K562 (cell line): ENCODE results near the gene TMCO2. TPM values are rescaled to one million over a fixed set of nuclear protein-coding genes. Genes with fewer than 3 reads are reported as not detected.
A peak's percentile ranks its signal among the peaks of the same experiment; 100 is the strongest.

ENCODE experiments used
- CEBPG ChIP-seq, 3 experiments: fragments of 200-800 bp in 1 of 3; sonication (Bioruptor generic) in 1 of 3; sonication (generic) in 1 of 3; formaldehyde crosslinking in 1 of 3; IDR thresholded peaks in 2 of 3; conservative IDR thresholded peaks in 1 of 3; 2 replicates each; pipeline versions ENCODE4 v1.6.1 to v1.8.0; 2016 to 2022; ENCODE audit warnings: missing compliant biosample characterization in 2 of 3, missing genetic modification characterization in 2 of 3, mild to moderate bottlenecking in 1 of 3, missing genetic modification reagents in 1 of 3
- L3MBTL2 ChIP-seq: fragments of 450-650 bp; IDR thresholded peaks from 2 replicates; pipeline ENCODE4 v1.6.1; 2016; ENCODE audit warnings: mild to moderate bottlenecking, moderate library complexity
- MEIS2 ChIP-seq: fragments of 450-650 bp; IDR thresholded peaks from 2 replicates; pipeline ENCODE4 v1.6.1; 2014; ENCODE audit warnings: mild to moderate bottlenecking; ENCODE audit not compliant: partially characterized antibody
- polyA plus RNA-seq, 8 experiments: library from polyadenylated mRNA; depleted of rRNA in 4 of 8; stranded (reverse) in 5 of 8; unstranded in 3 of 8; fragments of >200 nt; fragmentation: Nextera tagmentation in 2 of 8; fragmentation: Illumina TruSeq in 1 of 8; extraction: Ambion mirVana in 2 of 8; extraction: Trizol in 1 of 8; gene quantifications; 2 replicates each; pipeline versions ENCODE4 v1.2.1 to v1.2.3, GENCODE V29; 2011 to 2014; ENCODE audit warnings: inconsistent platforms in 1 of 8, missing spikeins in 1 of 8
- total RNA-seq, 7 experiments: library from RNA; depleted of rRNA in 6 of 7; stranded (reverse); fragments of >200 nt in 6 of 7; fragmentation: Illumina TruSeq in 2 of 7; extraction: Trizol in 2 of 7; gene quantifications; 2 replicates each; pipeline versions ENCODE4 v1.2.1 to v1.2.3, GENCODE V29; 2011 to 2021; ENCODE audit warnings: low replicate concordance in 1 of 7
- TF ChIP-seq, protein P1 (sequence below): fragments of 450-650 bp; IDR thresholded peaks from 2 replicates; pipeline ENCODE4 v1.6.1; 2016; ENCODE audit warnings: mild to moderate bottlenecking, moderate library complexity

TMCO2 gene
- total and polyA plus RNA-seq, 9 of the 15 experiments (the other 6 are each of a cell fraction or from before 2014, with no cell fraction given), result not detected

DNA sequence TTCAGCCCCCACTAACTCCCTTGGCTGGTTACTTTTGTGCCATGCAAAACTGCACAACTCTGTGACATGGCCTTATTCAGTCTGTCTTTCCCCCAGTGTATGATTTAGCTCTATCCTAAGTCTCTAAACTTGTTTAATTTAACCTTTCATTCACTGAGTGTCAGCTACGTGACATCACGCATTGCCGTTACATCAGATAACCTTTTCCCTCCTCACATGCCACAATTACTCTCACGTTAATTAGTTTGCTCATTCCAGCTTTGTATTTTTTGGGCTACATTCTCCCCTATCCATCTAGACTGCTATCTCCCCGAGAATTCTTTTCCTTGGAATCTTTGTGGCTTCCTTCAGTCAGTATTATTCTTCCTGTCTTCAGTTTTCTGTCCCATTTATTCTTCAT lies 29.4 kb upstream of the TMCO2 start (continued):
- TF ChIP-seq, protein P1, sequence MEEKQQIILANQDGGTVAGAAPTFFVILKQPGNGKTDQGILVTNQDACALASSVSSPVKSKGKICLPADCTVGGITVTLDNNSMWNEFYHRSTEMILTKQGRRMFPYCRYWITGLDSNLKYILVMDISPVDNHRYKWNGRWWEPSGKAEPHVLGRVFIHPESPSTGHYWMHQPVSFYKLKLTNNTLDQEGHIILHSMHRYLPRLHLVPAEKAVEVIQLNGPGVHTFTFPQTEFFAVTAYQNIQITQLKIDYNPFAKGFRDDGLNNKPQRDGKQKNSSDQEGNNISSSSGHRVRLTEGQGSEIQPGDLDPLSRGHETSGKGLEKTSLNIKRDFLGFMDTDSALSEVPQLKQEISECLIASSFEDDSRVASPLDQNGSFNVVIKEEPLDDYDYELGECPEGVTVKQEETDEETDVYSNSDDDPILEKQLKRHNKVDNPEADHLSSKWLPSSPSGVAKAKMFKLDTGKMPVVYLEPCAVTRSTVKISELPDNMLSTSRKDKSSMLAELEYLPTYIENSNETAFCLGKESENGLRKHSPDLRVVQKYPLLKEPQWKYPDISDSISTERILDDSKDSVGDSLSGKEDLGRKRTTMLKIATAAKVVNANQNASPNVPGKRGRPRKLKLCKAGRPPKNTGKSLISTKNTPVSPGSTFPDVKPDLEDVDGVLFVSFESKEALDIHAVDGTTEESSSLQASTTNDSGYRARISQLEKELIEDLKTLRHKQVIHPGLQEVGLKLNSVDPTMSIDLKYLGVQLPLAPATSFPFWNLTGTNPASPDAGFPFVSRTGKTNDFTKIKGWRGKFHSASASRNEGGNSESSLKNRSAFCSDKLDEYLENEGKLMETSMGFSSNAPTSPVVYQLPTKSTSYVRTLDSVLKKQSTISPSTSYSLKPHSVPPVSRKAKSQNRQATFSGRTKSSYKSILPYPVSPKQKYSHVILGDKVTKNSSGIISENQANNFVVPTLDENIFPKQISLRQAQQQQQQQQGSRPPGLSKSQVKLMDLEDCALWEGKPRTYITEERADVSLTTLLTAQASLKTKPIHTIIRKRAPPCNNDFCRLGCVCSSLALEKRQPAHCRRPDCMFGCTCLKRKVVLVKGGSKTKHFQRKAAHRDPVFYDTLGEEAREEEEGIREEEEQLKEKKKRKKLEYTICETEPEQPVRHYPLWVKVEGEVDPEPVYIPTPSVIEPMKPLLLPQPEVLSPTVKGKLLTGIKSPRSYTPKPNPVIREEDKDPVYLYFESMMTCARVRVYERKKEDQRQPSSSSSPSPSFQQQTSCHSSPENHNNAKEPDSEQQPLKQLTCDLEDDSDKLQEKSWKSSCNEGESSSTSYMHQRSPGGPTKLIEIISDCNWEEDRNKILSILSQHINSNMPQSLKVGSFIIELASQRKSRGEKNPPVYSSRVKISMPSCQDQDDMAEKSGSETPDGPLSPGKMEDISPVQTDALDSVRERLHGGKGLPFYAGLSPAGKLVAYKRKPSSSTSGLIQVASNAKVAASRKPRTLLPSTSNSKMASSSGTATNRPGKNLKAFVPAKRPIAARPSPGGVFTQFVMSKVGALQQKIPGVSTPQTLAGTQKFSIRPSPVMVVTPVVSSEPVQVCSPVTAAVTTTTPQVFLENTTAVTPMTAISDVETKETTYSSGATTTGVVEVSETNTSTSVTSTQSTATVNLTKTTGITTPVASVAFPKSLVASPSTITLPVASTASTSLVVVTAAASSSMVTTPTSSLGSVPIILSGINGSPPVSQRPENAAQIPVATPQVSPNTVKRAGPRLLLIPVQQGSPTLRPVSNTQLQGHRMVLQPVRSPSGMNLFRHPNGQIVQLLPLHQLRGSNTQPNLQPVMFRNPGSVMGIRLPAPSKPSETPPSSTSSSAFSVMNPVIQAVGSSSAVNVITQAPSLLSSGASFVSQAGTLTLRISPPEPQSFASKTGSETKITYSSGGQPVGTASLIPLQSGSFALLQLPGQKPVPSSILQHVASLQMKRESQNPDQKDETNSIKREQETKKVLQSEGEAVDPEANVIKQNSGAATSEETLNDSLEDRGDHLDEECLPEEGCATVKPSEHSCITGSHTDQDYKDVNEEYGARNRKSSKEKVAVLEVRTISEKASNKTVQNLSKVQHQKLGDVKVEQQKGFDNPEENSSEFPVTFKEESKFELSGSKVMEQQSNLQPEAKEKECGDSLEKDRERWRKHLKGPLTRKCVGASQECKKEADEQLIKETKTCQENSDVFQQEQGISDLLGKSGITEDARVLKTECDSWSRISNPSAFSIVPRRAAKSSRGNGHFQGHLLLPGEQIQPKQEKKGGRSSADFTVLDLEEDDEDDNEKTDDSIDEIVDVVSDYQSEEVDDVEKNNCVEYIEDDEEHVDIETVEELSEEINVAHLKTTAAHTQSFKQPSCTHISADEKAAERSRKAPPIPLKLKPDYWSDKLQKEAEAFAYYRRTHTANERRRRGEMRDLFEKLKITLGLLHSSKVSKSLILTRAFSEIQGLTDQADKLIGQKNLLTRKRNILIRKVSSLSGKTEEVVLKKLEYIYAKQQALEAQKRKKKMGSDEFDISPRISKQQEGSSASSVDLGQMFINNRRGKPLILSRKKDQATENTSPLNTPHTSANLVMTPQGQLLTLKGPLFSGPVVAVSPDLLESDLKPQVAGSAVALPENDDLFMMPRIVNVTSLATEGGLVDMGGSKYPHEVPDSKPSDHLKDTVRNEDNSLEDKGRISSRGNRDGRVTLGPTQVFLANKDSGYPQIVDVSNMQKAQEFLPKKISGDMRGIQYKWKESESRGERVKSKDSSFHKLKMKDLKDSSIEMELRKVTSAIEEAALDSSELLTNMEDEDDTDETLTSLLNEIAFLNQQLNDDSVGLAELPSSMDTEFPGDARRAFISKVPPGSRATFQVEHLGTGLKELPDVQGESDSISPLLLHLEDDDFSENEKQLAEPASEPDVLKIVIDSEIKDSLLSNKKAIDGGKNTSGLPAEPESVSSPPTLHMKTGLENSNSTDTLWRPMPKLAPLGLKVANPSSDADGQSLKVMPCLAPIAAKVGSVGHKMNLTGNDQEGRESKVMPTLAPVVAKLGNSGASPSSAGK, result peak; percentile 36; the same call in 1 of the 2 replicates
- TF ChIP-seq CEBPG (CRISPR knock-in tag; IDR thresholded peaks at IDR 0.05) (peak; percentile 41; the same call in 1 of the 2 replicates), CEBPG (tag; conservative IDR thresholded peaks at IDR 0.05 in 1 of 2, IDR thresholded peaks at IDR 0.05 in 1 of 2) (no peak), L3MBTL2 (peak; percentile 41; the same call in 1 of the 2 replicates), MEIS2 (peak; percentile 3)
